ENCODE results near the gene SMARCE1.

The SMARCE1 gene

GRCh38 chr17:40647624-40648383 lies at the start of gene SMARCE1:
SMARCE1 (minus strand) TSS chr17:40647818; CDS start chr17:40645802, 2,016 bp downstream.
- Histone ChIP-seq H3K27me3 (ENCODE audit: insufficient read depth, low read length) (no peaks in the 10 kb centered on the region), H3K9me2 (ENCODE audit: low read depth, low read length) (no peaks in the 10 kb centered on the region), H3K36me3 (ENCODE audit: insufficient read depth, low read length) (peaks cover 27% of the 10 kb centered on the region), H3F3A (ENCODE audit: insufficient read depth, low read length) (no peaks in the 10 kb centered on the region), H3K9ac (ENCODE audit: low read length) (peak within 1 kb of the TSS; percentile 91), H4K20me1 (ENCODE audit: insufficient read depth, low read length) (no peaks in the 10 kb centered on the region), H3K4me2 (ENCODE audit: low read length) (peak within 1 kb of the TSS; percentile 71), H3K4me3 (ENCODE audit: low read depth, low read length, poor library complexity, severe bottlenecking) (peak within 1 kb of the TSS; percentile 85), H3K79me2 (ENCODE audit: insufficient read depth, low read length) (peaks cover 32% of the 10 kb centered on the region), H3K27ac (ENCODE audit: low read depth, low read length, poor library complexity, severe bottlenecking) (peak within 1 kb of the TSS; percentile 52), H3K9me3 (ENCODE audit: low read length) (no peaks in the 10 kb centered on the region), H2AFZ (ENCODE audit: low read length) (peak within 1 kb of the TSS; percentile 90), H3K4me1 (ENCODE audit: insufficient read depth, low read length, severe bottlenecking) (peaks cover 32% of the 10 kb centered on the region)
- TF ChIP-seq, protein P1, sequence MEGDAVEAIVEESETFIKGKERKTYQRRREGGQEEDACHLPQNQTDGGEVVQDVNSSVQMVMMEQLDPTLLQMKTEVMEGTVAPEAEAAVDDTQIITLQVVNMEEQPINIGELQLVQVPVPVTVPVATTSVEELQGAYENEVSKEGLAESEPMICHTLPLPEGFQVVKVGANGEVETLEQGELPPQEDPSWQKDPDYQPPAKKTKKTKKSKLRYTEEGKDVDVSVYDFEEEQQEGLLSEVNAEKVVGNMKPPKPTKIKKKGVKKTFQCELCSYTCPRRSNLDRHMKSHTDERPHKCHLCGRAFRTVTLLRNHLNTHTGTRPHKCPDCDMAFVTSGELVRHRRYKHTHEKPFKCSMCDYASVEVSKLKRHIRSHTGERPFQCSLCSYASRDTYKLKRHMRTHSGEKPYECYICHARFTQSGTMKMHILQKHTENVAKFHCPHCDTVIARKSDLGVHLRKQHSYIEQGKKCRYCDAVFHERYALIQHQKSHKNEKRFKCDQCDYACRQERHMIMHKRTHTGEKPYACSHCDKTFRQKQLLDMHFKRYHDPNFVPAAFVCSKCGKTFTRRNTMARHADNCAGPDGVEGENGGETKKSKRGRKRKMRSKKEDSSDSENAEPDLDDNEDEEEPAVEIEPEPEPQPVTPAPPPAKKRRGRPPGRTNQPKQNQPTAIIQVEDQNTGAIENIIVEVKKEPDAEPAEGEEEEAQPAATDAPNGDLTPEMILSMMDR (IDR thresholded peaks at IDR 0.05; ENCODE audit: low read length) = no peak
- TF ChIP-seq EZH2 (IDR thresholded peaks at IDR 0.05; ENCODE audit: borderline replicate concordance, low read length) = no peak

DNA sequence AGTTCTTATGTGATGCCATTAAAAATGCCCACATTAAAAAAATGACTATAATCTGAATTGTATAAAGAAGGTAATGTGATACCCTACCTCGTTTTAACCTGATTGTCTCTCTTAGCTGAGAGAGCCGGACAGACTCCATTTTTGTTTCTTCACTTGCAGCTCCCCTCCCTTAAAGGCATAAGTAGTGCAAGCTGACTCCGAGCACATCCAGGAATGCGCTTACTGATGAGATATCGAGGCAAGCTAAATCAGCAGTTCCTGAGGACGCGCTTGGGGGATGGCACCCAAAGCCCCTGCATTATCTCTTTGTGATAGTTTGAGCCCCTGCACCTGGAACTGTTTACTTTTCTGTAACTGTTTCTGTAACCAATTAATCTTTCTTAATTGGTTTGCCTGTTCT lies 49.7 kb upstream of the SMARCE1 start:
- TF ChIP-seq EZH2 (IDR thresholded peaks at IDR 0.05; ENCODE audit: borderline replicate concordance, low read length) = no peak
- TF ChIP-seq, protein P1 (IDR thresholded peaks at IDR 0.05; ENCODE audit: low read length) = no peak
- Histone ChIP-seq H3K9me2 (ENCODE audit: low read depth, low read length) (no peaks in the 10 kb centered on the region), H3K27me3 (ENCODE audit: insufficient read depth, low read length) (no peaks in the 10 kb centered on the region), H3K9ac (ENCODE audit: low read length) (no peak overlapping the region), H3K4me2 (ENCODE audit: low read length) (no peak overlapping the region), H3K79me2 (ENCODE audit: insufficient read depth, low read length) (no peaks in the 10 kb centered on the region), H3F3A (ENCODE audit: insufficient read depth, low read length) (no peaks in the 10 kb centered on the region), H3K27ac (ENCODE audit: low read depth, low read length, poor library complexity, severe bottlenecking) (no peak overlapping the region), H3K4me3 (ENCODE audit: low read depth, low read length, poor library complexity, severe bottlenecking) (no peak overlapping the region), H3K36me3 (ENCODE audit: insufficient read depth, low read length) (no peaks in the 10 kb centered on the region), H4K20me1 (ENCODE audit: insufficient read depth, low read length) (no peaks in the 10 kb centered on the region), H2AFZ (ENCODE audit: low read length) (no peak overlapping the region), H3K9me3 (ENCODE audit: low read length) (no peaks in the 10 kb centered on the region), H3K4me1 (ENCODE audit: insufficient read depth, low read length, severe bottlenecking) (no peaks in the 10 kb centered on the region)

DNA sequence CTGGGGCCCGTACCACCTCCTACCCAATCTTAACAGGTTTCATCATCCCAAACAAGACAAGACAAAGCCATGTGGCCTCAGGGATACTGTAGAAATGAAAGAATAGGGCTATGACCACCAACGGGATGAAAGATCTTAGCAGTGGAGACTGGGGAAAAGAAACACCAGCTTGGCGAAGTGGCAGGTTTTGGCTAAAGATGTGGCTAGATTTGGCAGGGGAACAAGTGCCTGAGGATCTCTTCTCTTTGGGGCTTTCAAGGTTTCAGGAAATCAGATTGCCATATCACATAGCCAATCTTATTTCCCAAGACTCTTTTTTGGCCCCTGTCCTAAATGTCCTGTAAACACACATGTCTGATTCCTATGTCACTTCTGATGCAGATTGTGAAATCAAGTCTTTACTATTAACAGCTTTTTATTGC lies 49.0 kb upstream of the SMARCE1 start:
- no peak overlapping the region for H3K4me3 ChIP-seq (ENCODE audit: low read depth, low read length, poor library complexity, severe bottlenecking)
- H3K9me3 ChIP-seq (ENCODE audit: low read length) = no peaks in the 10 kb centered on the region
- H3K4me2 ChIP-seq (ENCODE audit: low read length) = no peak overlapping the region
- H3K27me3 ChIP-seq (ENCODE audit: insufficient read depth, low read length) = no peaks in the 10 kb centered on the region
- H3F3A ChIP-seq (ENCODE audit: insufficient read depth, low read length) = no peaks in the 10 kb centered on the region
- H3K9me2 ChIP-seq (ENCODE audit: low read depth, low read length) = no peaks in the 10 kb centered on the region
- TF ChIP-seq, protein P1 (IDR thresholded peaks at IDR 0.05; ENCODE audit: low read length) = no peak
- TF ChIP-seq EZH2 (IDR thresholded peaks at IDR 0.05; ENCODE audit: borderline replicate concordance, low read length) = no peak
- no peaks in the 10 kb centered on the region for H3K4me1 ChIP-seq (ENCODE audit: insufficient read depth, low read length, severe bottlenecking)
- H3K36me3 ChIP-seq (ENCODE audit: insufficient read depth, low read length) = no peaks in the 10 kb centered on the region
- H4K20me1 ChIP-seq (ENCODE audit: insufficient read depth, low read length) = no peaks in the 10 kb centered on the region
- no peak overlapping the region for H3K27ac ChIP-seq (ENCODE audit: low read depth, low read length, poor library complexity, severe bottlenecking)
- H3K9ac ChIP-seq (ENCODE audit: low read length) = no peak overlapping the region
- no peaks in the 10 kb centered on the region for H3K79me2 ChIP-seq (ENCODE audit: insufficient read depth, low read length)
- H2AFZ ChIP-seq (ENCODE audit: low read length) = no peak overlapping the region

All from OCI-LY1 (cell line).